Iris pigment epithelial cell (primary cell): ENCODE data around the gene NCK2.

Experiments
- DNase-seq: peaks from one replicate; pipeline ENCODE4 v3.0.0-alpha.2; 2011; ENCODE audit warnings: low read depth

The NCK2 gene

GRCh38 chr2:105849431-105850179 lies 104.9 kb downstream of the NCK2 start:
- DNase-seq = no peak

GRCh38 chr2:105852066-105852465 lies 107.4 kb downstream of the NCK2 start:
- DNase-seq = no peak

- no peak for DNase-seq
Observed at GRCh38 chr2:105853354-105854088, 108.8 kb downstream of the NCK2 start.

- DNase-seq = no peak
Observed at GRCh38 chr2:105854972-105855371, 110.3 kb downstream of the NCK2 start.

- DNase-seq = no peak
Observed at GRCh38 chr2:105856581-105856980, 111.9 kb downstream of the NCK2 start.

GRCh38 chr2:105857076-105857740 lies 112.5 kb downstream of the NCK2 start:
- DNase-seq = no peak

GRCh38 chr2:105858868-105859693 lies 114.4 kb downstream of the NCK2 start:
- DNase-seq = no peak

GRCh38 chr2:105859694-105859951 lies 114.9 kb downstream of the NCK2 start:
- no peak for DNase-seq

- no peak for DNase-seq
Observed at GRCh38 chr2:105860567-105860966, 115.9 kb downstream of the NCK2 start.

- no peak for DNase-seq
Observed at GRCh38 chr2:105861200-105861599, 116.5 kb downstream of the NCK2 start.

GRCh38 chr2:105862843-105863242 lies 118.1 kb downstream of the NCK2 start:
- DNase-seq = no peak

- DNase-seq = no peak
Observed at GRCh38 chr2:105864262-105864661, 119.5 kb downstream of the NCK2 start.

- no peak for DNase-seq
Observed at GRCh38 chr2:105865222-105865913, 120.7 kb downstream of the NCK2 start.

- peak; percentile 61 for DNase-seq
Observed at GRCh38 chr2:105866216-105867185, 121.8 kb downstream of the NCK2 start.

GRCh38 chr2:105867587-105867986 lies 122.9 kb downstream of the NCK2 start:
- DNase-seq = no peak

- DNase-seq = no peak
Observed at GRCh38 chr2:105868060-105868459, 123.3 kb downstream of the NCK2 start.

- no peak for DNase-seq
Observed at GRCh38 chr2:105869341-105869740, 124.6 kb downstream of the NCK2 start.

- no peak for DNase-seq
Observed at GRCh38 chr2:105870062-105870461, 125.3 kb downstream of the NCK2 start.

GRCh38 chr2:105870858-105871257 lies 126.1 kb downstream of the NCK2 start:
- DNase-seq = no peak

GRCh38 chr2:105872142-105872728 lies 127.5 kb downstream of the NCK2 start:
- DNase-seq = no peak
